ENCODE results near the gene TRAM2. TPM values are rescaled to one million over a fixed set of nuclear protein-coding genes. Genes with fewer than 3 reads are reported as not detected.
A peak's percentile ranks its signal among the peaks of the same experiment; 100 is the strongest.

Gene TRAM2
- total and polyA plus RNA-seq, 2 of the 13 experiments (the other 11 are each of a cell fraction or from before 2014, with no cell fraction given): 49.1 to 72.5 TPM

- TF ChIP-seq ZNF275 (CRISPR knock-in tag; IDR thresholded peaks at IDR 0.05; ENCODE audit: borderline replicate concordance): no peak
- no peak; the same call in 1 of the 2 replicates for TF ChIP-seq ZBTB25 (CRISPR knock-in tag; IDR thresholded peaks at IDR 0.05)
- no peak for TF ChIP-seq STAT6 (CRISPR knock-in tag; IDR thresholded peaks at IDR 0.05; ENCODE audit: borderline replicate concordance)
- peak; percentile 48; the same call in 1 of the 2 replicates for TF ChIP-seq MYPOP (CRISPR knock-in tag; IDR thresholded peaks at IDR 0.05)
- TF ChIP-seq, protein P1, sequence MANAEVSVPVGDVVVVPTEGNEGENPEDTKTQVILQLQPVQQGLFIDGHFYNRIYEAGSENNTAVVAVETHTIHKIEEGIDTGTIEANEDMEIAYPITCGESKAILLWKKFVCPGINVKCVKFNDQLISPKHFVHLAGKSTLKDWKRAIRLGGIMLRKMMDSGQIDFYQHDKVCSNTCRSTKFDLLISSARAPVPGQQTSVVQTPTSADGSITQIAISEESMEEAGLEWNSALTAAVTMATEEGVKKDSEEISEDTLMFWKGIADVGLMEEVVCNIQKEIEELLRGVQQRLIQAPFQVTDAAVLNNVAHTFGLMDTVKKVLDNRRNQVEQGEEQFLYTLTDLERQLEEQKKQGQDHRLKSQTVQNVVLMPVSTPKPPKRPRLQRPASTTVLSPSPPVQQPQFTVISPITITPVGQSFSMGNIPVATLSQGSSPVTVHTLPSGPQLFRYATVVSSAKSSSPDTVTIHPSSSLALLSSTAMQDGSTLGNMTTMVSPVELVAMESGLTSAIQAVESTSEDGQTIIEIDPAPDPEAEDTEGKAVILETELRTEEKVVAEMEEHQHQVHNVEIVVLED (CRISPR knock-in tag; IDR thresholded peaks at IDR 0.05; ENCODE audit: borderline replicate concordance): peak; percentile 32; the same call in 1 of the 2 replicates
- TF ChIP-seq ZNF616 (CRISPR knock-in tag; IDR thresholded peaks at IDR 0.05; ENCODE audit: low read depth): no peak
- 0 out of 2 replicates have a peak, but pooled peaks have one; percentile 17 for TF ChIP-seq ERF (CRISPR knock-in tag; IDR thresholded peaks at IDR 0.05)
- TF ChIP-seq ZFP36L2 (CRISPR knock-in tag; IDR thresholded peaks at IDR 0.05): no peak
- TF ChIP-seq CREM (IDR thresholded peaks at IDR 0.05): peak; percentile 76
- no peak for TF ChIP-seq CREM (CRISPR knock-in tag; IDR thresholded peaks at IDR 0.05)
- no peak for TF ChIP-seq ZBTB20 (CRISPR knock-in tag; IDR thresholded peaks at IDR 0.05; ENCODE audit: borderline replicate concordance, low read depth)
- peak; percentile 55; the same call in 1 of the 2 replicates for TF ChIP-seq ZNF543 (CRISPR knock-in tag; IDR thresholded peaks at IDR 0.05)
- TF ChIP-seq ETS1 (CRISPR knock-in tag; IDR thresholded peaks at IDR 0.05): no peak
- peak; percentile 74 for TF ChIP-seq ARID3A (IDR thresholded peaks at IDR 0.05; ENCODE audit: low read depth, low read length)
- TF ChIP-seq E2F1 (CRISPR knock-in tag; IDR thresholded peaks at IDR 0.05): no peak
Observed at GRCh38 chr6:52544602-52545405, 32.1 kb downstream of the TRAM2 start (continued).

Data from HepG2 (cell line).